Astrocyte (in vitro differentiated cells and primary cell): ENCODE results near the gene PTPRE.

Source experiments
- EZH2 ChIP-seq: IDR thresholded peaks from 2 replicates; pipeline ENCODE4 v1.6.1; 2012; ENCODE audit warnings: mild to moderate bottlenecking, low read length, inconsistent platforms; ENCODE audit not compliant: insufficient read depth
- TF ChIP-seq, protein P1 (sequence below): IDR thresholded peaks from 2 replicates; pipeline ENCODE4 v1.5.1; 2011; ENCODE audit warnings: low read depth, mild to moderate bottlenecking, inconsistent platforms, low read length, moderate library complexity; ENCODE audit not compliant: insufficient read depth

DNA sequence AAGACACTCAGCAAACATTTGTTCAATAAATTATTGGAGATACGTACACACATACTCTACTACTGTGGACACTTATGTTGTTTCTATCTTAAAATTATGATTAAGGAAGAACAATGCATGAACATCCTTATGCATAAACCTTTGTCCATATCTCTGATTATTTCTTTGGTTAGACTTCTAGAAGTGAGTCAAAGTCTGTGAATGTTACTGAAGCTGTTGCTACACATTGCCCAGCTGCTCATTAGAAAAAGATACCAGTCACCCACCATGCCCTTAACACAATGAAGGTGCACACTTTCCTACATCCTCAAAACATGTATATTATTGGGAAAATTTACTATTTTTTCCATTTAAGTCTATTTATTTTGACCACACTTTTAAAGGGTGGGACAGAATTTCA is 12.8 kb upstream of the PTPRE start:
- TF ChIP-seq, protein P1, sequence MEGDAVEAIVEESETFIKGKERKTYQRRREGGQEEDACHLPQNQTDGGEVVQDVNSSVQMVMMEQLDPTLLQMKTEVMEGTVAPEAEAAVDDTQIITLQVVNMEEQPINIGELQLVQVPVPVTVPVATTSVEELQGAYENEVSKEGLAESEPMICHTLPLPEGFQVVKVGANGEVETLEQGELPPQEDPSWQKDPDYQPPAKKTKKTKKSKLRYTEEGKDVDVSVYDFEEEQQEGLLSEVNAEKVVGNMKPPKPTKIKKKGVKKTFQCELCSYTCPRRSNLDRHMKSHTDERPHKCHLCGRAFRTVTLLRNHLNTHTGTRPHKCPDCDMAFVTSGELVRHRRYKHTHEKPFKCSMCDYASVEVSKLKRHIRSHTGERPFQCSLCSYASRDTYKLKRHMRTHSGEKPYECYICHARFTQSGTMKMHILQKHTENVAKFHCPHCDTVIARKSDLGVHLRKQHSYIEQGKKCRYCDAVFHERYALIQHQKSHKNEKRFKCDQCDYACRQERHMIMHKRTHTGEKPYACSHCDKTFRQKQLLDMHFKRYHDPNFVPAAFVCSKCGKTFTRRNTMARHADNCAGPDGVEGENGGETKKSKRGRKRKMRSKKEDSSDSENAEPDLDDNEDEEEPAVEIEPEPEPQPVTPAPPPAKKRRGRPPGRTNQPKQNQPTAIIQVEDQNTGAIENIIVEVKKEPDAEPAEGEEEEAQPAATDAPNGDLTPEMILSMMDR, result no peak
- TF ChIP-seq EZH2, result no peak
